ENCODE results near the gene TBC1D5.
A peak's percentile ranks its signal among the peaks of the same experiment; 100 is the strongest.

The TBC1D5 gene

DNA sequence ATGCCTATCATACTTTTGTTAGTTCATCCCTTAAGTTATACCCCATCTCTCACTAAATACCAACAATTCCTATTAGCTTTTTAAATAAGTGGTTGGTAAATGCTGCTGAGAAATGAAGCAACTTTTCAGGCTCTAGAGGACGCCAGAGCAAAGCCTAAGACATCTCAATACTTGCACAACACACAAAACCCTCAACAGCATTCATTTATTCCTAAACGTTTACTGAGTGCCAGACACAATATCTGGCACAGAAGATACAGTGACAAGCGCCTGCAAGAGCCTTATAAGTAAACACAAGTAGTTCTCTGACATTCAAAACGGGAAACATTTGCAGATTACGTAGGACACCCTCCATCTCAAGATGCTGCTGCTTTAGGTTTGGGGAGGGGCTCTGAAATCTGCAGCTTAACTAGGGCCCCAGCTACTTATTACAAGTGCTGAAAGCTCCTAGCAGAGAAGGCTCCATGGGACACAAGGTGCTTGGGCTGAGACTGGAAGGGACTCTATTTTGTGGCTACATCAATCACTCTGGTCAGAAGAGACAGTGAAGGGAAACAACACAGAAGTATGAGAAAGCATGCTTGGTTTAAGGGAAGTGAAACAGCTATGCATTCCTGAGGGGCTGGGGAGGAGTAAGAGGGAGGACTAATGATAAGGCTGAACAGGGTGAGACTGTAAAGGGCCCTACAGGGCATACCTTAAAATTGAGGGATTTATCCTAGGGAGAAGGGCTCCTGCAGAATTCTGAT, 546.4 kb downstream of the TBC1D5 start:
- DNase-seq, result no peak

- DNase-seq, result peak; percentile 0
These were observed 547.2 kb downstream of the TBC1D5 start for GRCh38 chr3:17195192-17195611.

GRCh38 chr3:17194116-17194515, 548.3 kb downstream of the TBC1D5 start:
- no peak for DNase-seq

DNA sequence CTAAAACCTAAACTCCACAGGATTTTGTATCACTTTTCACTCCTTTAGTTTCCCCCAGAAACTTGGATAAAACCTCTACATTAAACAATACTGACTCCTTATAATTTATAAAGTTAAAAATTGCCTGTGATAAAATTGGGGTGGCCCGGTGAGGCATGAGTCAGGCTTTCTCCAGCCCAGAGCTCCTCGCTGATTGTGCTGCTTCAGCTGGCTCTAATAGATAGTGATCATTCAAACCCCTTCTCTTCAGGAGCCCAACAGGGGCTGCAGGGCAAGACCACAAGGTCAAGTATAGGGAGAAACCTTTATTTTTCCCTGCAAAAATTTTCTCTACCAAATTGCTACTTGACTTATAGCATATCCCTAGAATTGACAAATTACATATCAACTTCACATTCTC, 549.4 kb downstream of the TBC1D5 start:
- no peak for DNase-seq

DNA sequence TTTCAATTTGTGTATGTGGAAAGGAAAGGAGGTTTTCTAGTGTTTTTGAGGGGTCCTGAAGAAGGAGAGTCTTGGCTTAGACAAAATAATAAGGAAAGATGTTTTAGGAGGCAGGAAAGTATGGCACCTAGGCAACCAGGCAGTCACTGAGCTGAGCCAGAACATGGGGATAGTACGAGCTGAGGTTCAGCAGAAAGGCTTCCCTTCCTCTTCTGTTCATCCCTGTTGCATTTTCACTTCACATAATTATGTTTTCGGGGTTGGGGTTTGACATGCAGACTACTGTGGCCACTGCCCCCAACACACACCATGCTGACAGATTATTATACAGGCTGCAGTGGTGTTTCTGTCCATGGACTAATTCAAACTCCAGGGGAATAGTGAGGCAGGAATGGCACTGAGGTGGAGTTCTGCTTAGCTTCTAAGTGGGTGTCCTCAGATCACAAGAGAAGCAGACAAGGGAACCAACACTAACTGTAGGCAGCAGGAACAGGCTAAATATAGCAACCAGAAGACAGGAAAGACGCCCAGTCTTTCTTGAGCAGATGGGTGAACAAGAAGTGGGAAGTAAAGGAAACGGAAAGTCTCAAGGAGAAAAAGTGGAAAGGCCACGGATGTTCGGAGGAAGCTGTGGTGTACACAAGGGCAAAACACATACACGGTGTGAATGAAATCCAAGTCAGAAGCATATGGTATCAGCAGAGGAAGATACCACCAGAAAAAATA, 551.9 kb downstream of the TBC1D5 start:
- no peak for DNase-seq

DNA sequence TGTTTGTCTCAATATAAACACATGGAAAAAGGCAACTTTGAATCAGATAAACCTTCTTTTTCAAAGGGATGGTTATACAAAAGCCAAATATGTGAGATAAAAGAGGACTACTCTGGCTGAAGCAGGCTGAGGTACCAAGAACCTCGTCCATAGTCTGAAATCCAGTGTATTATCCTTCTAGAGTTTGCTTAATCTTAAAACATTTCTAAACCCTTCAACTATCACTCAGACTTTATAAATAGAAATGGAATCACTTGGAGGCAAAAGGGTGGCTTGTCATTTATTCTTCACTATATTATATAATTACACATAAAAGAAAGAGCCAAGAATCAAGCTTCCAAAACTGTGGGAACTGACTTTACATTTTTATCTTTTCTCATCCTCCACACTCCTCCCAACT, 554.1 kb downstream of the TBC1D5 start:
- no peak for DNase-seq

DNA sequence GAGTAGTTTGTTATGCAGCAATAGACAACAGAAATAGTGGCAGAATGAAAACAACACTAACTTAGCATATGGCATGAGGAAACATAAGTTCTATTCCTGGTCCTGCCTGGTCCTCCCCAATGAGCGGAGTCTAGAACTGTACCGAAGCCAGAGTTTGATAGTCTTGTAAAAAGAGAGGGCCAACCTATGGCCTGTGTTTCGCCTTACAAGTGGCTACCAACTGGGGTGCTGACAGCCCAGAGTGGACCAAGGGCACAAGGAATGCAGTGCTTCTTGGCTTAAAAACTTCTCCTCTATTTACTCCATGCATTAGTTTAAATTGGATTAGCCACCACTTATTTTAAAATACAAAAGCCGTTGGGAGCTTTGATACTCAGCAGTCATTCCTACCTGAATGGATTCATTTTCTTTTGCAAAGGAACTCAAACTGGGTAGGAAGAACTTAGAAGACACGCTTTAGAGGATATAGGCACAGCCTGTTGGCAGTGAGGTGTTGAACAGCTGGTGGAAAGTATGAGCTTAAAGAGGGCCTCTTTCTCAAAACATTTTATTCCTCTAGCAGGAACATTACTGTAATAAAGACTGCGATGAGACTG, 554.7 kb downstream of the TBC1D5 start:
- DNase-seq, result no peak

DNA sequence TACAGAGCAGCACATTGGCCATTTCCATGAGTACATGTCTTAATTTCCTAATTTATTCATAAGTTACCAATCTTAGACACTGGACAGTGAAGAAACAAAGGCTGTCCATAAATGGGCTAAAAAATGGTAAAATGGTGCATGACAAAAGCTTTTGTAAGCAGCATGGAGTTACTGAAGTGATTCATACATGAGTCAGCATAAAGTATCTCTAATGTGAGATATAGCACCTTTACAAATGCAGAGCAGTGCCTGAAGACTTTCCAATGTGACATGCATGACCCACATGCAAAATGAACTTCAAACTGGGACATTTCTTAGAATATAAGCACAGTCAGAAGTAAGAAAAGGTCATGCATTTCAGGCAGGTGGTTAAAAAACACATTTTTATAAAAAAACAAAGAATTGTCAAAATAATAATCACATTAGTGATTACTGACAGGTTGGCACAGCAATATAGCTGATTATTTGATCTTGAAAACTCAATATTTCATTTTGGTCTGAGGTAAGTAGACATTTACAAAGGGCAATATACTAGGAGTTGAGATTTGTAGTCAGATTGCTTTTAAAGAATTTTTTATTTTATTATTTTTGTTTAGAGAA, 558.4 kb downstream of the TBC1D5 start:
- no peak for DNase-seq

DNA sequence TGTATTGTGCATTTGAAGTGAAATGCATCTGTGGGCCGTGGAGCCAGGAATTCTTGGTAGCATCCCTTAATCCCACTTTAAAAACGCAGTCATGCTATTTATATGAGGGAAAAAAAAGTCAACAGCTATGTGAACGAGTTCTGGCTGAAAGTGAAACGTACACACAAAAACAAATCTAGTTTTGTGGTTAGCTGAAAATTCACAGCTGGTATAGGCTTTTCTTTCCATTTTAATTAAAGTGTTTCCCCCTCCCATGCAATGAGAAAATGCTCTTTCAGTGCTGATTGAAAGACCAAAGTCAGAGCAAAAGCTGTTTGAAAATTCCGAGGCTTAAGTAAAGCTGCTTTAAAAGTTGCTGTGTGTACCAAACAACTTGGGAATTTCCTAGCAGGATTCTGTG, 560.3 kb downstream of the TBC1D5 start:
- no peak for DNase-seq

DNA sequence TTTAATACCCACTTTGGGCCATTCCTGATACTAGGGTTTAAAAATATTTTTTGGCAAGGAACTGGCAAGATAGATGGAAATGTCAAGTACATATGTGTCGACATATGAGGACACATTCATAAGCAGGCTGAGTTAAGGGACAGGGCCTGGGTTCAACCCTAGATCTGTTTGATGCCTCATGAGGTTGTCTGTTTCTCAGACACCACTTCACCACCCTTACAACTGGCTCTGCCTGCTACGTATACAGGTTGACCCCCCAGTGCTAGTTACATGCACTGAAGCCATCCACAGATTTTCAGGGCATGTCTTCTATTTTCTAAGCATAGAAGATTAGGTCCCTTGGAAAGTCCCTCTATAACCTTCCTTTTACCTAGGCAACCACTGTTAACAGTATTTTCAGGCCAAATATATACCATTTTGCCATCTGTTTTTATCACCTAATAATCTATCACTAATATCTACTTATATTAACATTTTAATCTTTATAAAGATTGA, 561.0 kb downstream of the TBC1D5 start:
- DNase-seq, result no peak

- peak; percentile 8 for DNase-seq
These were observed 562.8 kb downstream of the TBC1D5 start for GRCh38 chr3:17179381-17180205.

DNA sequence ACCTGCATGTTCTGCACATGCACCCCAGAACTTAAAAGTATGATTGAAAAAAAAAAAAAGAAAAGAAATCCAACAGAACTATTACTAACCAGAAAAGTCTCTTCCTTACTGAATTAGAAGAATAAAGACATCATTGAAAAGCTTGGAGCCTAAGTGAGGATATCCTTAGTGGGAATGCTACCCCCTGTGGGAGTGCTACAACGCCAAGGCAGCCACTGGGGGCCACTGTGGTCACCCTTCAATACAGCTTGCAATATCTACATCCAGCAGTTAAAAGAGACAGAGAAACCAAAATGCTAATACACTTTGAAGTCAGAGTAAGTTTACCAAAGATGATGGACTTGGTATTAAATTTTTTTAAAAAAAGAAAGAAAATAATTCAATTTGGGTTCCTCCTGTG, 565.7 kb downstream of the TBC1D5 start:
- DNase-seq, result no peak

- DNase-seq, result no peak
These were observed 567.1 kb downstream of the TBC1D5 start for GRCh38 chr3:17175187-17175807.

DNA sequence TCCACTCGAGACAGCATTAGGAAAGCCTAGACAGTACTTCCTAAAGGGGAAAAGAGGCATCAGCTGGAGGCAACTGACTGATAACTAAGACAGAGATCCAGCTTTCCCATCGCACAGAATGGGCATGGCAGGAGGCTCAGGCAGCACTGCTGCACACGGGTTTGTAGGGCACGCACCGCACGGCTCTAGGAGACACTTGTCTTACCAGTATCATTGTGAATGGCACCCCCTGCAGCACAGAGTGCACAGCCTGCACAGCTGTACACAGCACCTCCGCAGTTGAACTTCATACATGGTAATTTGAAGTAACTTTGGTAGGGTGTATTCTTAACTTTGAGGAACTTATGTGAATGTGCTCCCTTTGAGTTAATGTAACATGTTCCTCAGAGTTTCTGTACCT, 576.1 kb downstream of the TBC1D5 start:
- DNase-seq, result no peak

GRCh38 chr3:17162116-17162515, 580.3 kb downstream of the TBC1D5 start:
- no peak for DNase-seq

- no peak for DNase-seq
These were observed 581.8 kb downstream of the TBC1D5 start for GRCh38 chr3:17160597-17160996.

- no peak for DNase-seq
These were observed 583.3 kb downstream of the TBC1D5 start for GRCh38 chr3:17158941-17159682.

GRCh38 chr3:17157713-17158112, 584.7 kb downstream of the TBC1D5 start:
- no peak for DNase-seq

- no peak for DNase-seq
These were observed 585.6 kb downstream of the TBC1D5 start for GRCh38 chr3:17156864-17157263.

GRCh38 chr3:17155951-17156350, 586.5 kb downstream of the TBC1D5 start:
- no peak for DNase-seq

DNA sequence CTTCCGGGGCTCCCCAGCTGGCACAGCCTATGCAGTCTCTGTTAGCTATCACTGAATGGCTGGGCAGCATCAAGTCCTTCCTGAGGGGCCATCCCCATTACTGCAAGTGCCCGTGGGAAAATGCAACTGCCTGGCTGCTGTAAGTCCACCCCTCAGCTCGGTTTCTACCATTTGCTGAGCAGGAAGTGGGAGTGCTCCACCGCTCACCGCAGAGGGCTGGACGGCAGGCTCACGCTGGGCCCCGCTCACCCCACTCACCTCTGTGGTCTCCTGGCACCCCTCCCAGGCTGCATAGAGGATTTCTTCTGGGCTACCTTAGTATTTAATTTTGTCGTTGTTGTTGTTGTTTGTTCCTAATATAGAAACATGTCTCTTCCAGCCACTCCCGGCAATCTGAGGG, 587.5 kb downstream of the TBC1D5 start:
- no peak for DNase-seq

All from NCI-H1417 treated with DMSO at 0.1 percent for 48 hours (cell line).